HG02623 (cell line): Measurements from ENCODE around the gene AQP4.

Experiments
- ATAC-seq: cut with Tn5 transposase; IDR thresholded peaks from one replicate; pipeline ENCODE4 v1.9.1; 2021; ENCODE audit warnings: moderate library complexity; ENCODE audit not compliant: unreplicated experiment

The AQP4 gene

DNA sequence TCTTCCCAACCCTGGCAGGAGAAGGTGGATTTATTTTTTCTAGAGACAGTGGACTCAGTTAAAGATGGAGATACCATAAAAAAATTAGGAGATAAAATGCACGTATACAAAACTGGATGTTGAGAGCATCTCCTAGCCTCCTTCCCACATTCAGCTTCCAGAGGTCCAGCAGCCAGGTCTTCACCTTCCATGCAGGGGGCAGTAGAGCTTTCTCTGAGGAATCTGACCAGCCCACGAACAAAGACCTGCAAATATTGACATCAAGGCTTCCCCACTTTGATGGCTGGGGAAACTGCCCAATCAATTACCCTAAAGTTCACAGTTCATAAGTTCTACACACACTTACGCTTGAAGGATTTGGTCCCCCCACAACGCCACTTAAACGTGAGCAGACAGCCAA, 24.5 kb downstream of the AQP4 start:
- ATAC-seq, result no peak

DNA sequence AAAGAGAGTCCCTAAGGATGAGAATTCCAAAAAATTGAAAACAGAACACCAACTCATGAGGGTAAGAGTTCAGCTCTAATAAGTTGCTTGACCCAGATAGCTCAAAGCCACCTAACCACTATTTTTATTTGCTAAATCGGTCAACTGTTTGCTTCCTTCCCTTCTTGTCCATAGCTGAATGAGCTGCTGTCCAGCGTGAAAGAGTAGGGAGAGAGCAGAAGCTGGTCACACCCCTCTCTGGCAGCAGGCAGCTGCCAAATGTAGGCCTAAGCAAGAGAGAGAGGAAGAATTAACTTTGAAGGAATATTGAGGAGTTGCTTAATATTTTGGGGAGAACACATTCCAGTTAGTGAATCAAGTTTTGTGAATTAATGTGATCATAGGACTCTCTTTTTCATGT, 25.9 kb downstream of the AQP4 start:
- ATAC-seq, result no peak

DNA sequence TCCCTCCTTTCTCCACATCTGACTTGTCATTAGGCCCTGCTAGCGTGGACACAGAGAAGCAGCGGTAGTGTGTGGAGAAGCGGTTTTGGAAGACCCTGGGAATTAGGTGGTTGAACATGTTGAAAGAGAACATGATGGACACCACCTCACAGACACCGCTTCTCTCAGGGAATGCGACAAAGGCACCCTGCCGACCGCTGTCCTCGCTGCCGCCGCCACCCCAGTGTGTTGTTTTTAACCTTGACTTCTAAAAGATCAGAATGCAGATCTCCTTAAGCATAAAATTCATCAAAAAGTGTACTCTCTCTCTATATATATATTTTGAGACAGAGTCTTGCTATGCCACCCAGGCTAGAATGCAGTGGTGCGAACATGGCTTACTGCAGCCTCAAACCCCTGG, 33.2 kb downstream of the AQP4 start:
- no peak for ATAC-seq

DNA sequence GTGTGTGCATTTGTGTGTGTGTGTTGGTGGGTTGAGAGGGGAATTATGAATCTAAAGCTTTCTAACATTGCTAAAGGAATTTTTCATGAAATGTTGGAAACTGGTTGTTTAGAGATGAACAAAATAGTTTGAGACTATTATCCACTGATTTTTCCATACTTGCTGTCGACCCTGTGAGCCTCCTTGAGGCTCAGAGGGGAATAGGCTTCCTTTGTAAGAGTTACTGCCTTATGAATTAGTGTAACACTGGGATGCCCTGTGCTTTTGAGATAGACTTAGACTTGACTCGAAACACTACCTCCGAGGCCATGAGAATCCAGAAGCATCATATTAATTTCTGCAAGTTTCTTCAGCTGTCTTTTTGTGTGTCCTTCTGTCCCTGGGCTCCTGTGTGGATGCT, 37.9 kb downstream of the AQP4 start:
- no peak for ATAC-seq

DNA sequence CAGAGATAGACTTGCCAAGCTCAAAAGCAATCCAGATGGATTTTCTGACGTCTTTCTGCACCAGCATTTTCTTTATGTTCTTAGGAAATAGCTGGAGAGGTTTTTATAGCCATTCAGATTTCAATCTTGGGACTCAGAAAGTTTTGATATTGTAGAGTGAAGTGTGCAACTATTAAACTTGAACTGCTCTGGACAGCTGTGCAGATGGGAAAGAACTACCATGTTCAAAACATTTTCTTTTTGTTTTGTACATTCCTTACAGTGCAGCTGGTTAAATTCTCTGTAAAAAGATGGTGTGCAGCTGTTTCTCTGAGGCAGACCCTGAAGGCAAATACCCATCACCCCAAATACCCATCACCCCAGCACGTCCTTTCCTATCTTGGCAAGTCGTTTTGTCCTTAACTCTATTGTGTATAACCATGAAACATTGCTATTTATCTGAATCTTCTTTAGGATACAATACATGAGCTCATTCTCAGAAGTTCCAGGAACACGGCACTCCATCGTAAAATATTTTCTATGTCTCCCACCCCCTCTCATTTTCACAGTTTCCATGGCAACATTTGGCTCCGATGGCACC, 38.8 kb downstream of the AQP4 start:
- no peak for ATAC-seq

DNA sequence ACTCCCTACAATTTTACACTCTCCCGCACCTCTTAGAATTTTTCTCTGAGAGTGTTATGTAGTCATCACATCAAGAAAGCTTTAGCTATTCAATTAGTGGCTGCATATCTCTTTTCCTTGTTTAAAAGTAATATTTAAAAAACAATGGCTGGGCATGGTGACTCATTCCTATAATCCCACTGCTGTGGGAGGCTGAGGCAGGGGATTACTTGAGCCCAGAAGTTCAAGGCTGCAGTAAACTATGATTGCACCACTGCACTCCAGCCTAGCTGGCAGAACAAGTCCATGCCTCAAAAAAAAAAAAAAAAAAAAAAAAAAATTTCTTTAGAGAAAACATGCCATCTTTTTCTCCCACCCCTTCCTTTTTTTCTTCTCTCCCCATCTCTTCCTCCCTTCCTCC, 44.3 kb downstream of the AQP4 start:
- ATAC-seq, result no peak

DNA sequence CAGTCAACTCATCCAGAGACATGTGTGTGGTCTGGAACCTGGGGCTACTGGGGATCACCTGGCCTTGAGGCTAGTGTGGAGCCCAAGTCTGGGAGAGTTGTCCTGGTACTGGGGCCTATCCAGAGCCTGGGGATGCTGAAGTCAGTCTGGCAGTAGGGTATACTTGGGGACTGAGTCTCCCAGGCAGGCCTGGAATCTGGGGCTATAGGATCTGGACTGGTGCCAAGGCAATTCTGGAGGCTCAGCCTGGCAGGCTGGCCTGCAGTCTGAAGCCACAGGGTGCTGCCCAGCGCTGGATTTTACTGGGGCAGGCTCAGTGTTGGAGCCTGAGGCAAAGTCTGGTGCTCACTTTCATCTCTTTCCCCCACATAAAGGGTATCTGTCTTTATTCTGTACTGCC, 46.5 kb downstream of the AQP4 start:
- no peak for ATAC-seq

DNA sequence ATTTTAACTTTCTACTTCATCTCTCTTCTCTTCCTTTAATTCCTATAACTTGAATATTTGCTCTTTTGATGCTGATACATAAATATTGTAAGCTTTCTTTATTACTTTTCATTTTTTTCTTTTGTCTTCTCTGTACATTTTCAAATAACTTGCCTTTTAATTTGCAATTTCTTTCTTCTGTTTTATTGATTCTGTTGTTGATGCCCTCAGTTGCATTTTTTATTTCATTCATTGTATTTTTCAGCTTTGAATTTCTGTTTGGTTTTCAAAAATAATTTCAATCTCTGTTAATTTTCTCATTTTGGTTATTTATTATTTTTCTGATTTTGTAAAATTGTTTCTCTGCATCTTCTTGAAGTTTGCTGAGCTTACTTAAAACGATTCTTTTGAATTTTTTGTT, 47.0 kb downstream of the AQP4 start:
- no peak for ATAC-seq

DNA sequence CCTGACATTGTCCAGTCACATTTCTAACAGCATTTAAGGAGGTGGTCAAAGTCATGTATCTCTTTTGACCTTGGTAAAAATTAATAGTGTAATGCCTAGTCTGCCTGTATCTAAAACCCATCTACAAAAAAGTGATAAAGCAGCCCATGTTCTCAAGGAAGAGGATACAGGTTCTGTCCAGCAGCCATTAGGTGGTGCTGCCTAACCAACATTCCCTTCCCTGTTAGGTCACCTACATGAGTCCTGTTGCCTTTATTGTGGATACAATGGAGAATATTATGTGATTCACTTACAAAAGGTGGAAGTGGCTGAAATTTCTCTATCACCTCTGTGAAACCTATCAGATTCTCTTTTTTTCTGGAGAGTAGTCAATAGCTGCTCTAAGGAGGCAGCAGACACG, 52.5 kb downstream of the AQP4 start:
- no peak for ATAC-seq

DNA sequence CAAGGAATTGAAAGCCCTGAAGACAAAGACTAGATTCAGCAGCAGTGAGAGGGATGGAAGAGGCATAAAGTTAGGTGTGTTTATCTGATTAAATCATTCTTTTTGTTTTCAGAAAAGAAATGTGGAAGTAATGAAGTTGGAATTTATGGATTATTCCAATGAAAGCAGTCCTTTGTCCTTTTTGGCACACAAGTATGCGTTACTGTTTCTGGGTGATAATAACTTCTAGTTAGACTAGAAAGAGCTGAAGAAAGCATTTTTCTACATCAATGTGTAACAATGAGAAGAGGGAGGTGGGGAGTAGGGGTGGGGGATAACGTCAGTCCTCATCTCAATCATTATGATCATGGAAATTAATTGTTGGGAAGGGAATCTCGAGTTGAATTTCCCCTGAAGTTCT, 53.0 kb downstream of the AQP4 start:
- ATAC-seq, result no peak

DNA sequence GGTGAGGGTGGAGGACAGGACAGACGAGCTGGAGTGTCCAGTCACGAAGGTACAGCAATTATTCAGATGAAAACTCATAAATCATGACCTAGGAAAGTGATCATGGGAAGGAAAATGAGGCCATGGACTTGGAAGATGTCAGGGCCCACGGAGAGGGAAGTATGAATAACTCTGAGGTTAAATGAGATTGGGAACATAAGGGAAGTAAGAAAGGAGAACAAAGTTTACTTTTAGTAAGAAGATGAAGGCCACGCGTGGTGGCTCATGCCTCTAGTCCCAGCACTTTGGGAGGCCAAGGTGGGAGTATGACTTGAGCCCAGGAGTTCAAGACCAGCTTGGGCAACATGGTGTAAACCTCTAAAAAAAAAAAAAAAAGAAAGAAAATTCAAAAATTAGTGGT, 56.2 kb downstream of the AQP4 start:
- ATAC-seq, result no peak

DNA sequence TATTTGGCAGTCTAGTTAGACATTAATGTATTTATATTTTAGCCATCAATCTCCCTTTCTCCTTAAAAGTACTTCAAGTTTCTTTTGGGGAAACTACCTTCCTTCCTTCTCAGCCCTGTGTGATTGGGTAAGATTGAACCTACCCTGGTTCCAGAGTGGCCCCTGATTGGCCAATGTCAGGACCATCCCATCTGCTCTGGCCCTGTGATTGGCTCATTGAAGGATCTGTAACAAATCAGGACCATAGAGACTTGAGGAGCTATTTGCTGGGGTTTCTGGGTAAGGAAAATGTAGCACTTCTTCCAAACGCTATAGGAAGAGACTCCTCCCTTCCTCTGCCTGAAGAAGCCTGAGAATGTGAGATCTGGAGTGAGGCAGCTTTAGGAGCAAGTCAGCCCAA, 59.3 kb downstream of the AQP4 start:
- ATAC-seq, result no peak

DNA sequence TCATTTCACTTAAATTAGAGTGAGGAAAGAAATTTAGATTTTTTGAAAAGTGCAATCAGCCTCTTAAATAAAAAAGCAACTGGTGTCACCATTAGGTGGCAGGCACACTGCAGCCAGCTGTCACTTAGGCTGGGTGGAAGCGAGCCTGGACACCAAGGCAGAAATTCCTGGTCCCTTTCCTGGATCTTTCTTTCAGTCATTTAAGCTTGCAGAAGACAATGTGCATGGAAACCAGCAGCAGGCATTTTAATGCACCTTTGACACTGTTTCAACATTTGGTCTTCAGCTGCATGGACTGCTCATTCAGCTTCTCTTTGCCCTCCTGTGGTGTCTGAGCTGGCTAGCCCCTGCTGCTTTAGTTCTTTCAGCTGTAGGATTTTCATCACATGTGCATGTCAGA, 61.0 kb downstream of the AQP4 start:
- ATAC-seq, result no peak

DNA sequence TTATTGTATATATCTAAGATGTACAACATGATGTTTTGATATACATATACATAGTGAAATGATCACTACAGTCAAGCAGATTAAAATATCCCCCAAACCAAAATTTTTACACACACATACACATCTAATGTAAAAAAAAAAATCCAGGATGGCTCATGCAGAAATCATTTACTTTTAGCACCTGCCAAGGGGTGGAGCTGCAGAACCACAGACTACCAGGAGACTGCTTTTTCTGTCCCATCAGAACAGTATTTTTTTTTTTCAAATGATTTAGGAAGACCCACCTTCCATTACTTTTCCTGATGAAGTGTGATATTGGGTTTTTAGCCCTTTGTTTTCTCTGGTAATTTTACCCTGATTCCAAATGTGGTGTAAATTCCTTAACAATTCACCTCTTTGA, 61.9 kb downstream of the AQP4 start:
- no peak for ATAC-seq

DNA sequence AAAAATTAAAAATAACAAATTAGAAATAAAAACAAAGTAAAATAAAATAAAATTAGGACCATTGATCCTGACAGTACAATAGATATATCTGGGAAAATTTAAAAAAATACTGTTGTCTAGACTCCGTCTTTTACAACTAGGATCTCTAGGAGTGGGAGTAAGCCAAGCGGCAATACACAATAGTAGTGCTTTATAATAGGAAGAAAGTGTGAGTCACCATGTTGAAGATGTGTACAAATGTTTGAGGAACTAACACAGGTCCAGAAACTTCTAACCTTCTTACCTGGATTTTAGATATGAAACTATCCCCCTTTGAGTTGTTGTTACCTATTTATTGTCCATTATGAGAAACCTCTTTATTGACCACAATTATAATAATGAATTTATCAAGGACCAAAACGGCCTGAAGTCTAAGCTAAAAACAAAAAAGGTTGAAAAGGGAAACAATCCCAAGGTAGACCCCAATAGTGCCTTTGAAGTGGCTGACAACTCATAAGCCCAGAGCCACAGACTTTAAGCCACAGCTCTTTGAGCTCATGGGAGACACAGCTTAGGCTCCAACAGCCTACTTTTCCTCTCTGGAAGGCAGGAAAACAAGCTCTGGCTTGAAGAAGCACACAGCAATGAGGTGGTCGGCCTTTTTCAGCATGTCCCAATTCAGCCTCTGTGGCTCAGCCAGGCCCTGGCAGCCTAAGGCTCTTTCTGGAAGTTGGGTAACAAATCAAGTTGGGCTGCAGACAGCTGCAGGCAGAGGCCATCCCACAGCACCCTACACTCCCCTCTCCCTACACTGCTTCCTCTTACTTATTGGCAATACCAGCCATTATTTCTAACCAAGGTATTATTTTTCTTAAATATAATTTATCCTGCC, 62.9 kb downstream of the AQP4 start:
- no peak for ATAC-seq
